Stomach smooth muscle (tissue), 2 donors: ENCODE data around the gene MPPED2.

Experiments used
- H3K27ac ChIP-seq: one replicate; pipeline ENCODE4 v1.7.0; 2013; ENCODE audit warnings: mild to moderate bottlenecking, low read length, inconsistent platforms
- H3K27me3 ChIP-seq, 2 donors: one replicate each; pipeline ENCODE4 v1.7.0; 2013; ENCODE audit warnings: low read length in 2 of 2; ENCODE audit not compliant: insufficient read depth in 2 of 2, control insufficient read depth in 1 of 2
- H3K36me3 ChIP-seq, 2 donors: one replicate each; pipeline ENCODE4 v1.7.0; 2013; ENCODE audit warnings: low read length in 2 of 2; ENCODE audit not compliant: control insufficient read depth in 2 of 2, insufficient read depth in 2 of 2
- H3K4me1 ChIP-seq: one replicate; pipeline ENCODE4 v1.7.0; 2013; ENCODE audit warnings: low read length; ENCODE audit not compliant: control insufficient read depth, insufficient read depth
- H3K4me3 ChIP-seq, 2 donors: one replicate each; pipeline ENCODE4 v1.7.0; 2013; ENCODE audit warnings: low read length in 2 of 2
- H3K9ac ChIP-seq, 2 donors: one replicate each; pipeline ENCODE4 v1.7.0; 2013; ENCODE audit warnings: low read length in 2 of 2, mild to moderate bottlenecking in 1 of 2
- H3K9me3 ChIP-seq, 2 donors: one replicate each; pipeline ENCODE4 v1.7.0; 2013; ENCODE audit warnings: low read length in 2 of 2; ENCODE audit not compliant: control insufficient read depth in 2 of 2
- donor health status: healthy.
- donor health status: Pancreatic carcinoma.

MPPED2 gene

DNA sequence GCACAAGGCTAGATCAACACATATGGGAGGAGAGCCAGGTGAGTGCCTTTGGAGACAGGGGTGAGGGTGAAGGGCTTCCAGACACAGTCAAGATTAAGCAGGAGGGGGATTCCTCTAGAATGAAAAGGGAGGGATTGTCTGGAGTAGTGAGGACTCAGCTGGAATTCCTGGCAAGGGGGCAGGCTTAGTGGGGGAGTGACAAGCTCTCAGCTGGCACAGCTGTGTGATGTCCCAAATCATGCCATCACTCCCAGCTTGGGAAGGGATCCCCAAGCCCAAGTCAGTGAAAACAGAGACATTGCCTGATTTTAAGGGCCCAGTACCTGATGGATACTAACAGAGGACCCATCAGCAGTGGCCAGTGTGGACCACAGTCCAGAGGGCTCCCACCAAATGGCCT, 119.0 kb downstream of the MPPED2 start:
- peaks cover 3% of the 10 kb centered on the region for H3K4me1 ChIP-seq
- no peaks in the 10 kb centered on the region for H3K9me3 ChIP-seq
- no peaks in the 10 kb centered on the region for H3K27me3 ChIP-seq
- no peak overlapping the region for H3K9ac ChIP-seq
- no peak overlapping the region for H3K27ac ChIP-seq
- H3K4me3 ChIP-seq, result no peak overlapping the region
- no peaks in the 10 kb centered on the region for H3K36me3 ChIP-seq

DNA sequence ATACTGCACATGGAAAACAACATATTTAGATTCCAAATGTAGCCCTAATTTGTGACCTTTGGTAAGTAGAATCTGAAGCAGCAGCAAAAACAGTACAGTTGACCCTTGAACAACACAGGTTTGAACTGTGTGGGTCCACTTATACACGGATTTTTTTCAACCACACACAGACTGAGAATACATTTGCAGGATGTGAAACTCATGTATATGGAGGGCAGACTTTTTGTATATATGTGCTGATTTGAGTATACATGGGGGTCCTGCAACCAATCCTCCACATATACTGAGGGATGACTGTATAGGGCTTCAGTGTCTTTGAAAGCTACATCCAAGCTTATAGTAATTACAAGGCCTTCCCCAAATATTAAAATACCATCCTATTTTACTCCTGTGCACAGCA, 120.5 kb downstream of the MPPED2 start:
- Histone ChIP-seq H3K9ac (no peak overlapping the region), H3K4me3 (no peak overlapping the region), H3K27ac (no peak overlapping the region), H3K9me3 (no peaks in the 10 kb centered on the region), H3K36me3 (no peaks in the 10 kb centered on the region), H3K27me3 (no peaks in the 10 kb centered on the region), H3K4me1 (peaks cover 3% of the 10 kb centered on the region)

DNA sequence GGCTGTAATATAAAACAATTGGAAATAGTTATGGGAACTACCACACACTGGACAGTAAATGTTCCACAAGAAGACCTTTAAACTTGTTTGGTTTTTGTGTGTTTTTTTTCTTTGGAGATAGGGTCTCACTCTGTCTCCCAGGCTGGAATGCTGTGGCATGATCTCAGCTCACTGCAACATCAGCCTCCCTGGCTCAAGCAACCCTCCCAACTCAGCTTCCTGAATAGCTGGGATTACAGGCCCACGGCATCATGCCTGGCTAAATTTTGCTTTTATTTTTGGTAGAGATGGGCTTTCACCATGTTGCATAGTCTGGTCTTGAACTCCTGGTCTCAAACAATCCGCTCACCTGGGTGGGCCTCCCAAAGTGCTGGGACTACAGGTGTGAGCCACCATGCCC, 121.0 kb downstream of the MPPED2 start:
- no peaks in the 10 kb centered on the region for H3K36me3 ChIP-seq
- no peaks in the 10 kb centered on the region for H3K9me3 ChIP-seq
- no peaks in the 10 kb centered on the region for H3K27me3 ChIP-seq
- H3K4me3 ChIP-seq, result no peak overlapping the region
- no peak overlapping the region for H3K27ac ChIP-seq
- H3K9ac ChIP-seq, result no peak overlapping the region
- peaks cover 3% of the 10 kb centered on the region for H3K4me1 ChIP-seq

DNA sequence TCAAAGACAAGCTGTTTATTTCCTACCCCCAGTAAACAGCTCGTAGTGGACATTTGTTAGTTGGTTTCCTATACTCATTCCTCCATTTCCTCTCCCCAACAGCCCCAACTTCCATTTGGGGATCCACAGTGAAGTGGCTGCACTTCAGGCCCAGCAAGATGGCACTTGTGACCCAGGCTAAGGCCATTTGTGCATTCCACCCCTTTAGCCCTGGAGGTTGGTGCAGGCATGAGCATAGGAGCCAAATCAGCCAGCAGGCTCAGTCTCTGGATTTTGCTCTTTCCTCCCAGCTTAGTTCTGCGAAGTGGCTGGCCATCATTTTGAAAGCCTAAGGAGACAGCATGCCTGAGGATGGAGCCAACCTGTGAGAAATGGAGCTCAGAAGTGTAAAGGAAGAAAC, 122.9 kb downstream of the MPPED2 start:
- Histone ChIP-seq H3K9ac (no peak overlapping the region), H3K27ac (no peak overlapping the region), H3K9me3 (no peaks in the 10 kb centered on the region), H3K4me1 (no peaks in the 10 kb centered on the region), H3K4me3 (no peak overlapping the region), H3K27me3 (no peaks in the 10 kb centered on the region), H3K36me3 (no peaks in the 10 kb centered on the region)

DNA sequence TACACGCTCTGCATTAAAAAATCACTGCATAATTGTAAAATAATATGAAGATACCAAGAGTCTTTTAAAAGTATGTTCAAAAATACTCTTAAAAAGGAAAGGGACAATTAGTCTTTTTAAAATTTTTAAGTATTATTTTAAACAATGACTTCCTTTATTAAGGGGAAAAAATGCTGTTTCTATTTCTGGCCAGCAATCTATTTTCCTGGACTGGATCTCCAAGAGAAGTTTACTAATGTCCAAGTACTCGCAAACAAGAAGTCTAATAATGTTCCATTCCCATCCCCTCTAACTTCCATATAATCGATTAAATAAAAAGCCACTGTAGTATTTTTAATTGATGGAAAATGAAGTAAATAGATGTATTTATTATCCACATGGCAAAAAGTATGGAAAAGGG, 123.7 kb downstream of the MPPED2 start:
- Histone ChIP-seq H3K9me3 (no peaks in the 10 kb centered on the region), H3K36me3 (no peaks in the 10 kb centered on the region), H3K9ac (no peak overlapping the region), H3K4me3 (no peak overlapping the region), H3K4me1 (no peaks in the 10 kb centered on the region), H3K27ac (no peak overlapping the region), H3K27me3 (no peaks in the 10 kb centered on the region)

DNA sequence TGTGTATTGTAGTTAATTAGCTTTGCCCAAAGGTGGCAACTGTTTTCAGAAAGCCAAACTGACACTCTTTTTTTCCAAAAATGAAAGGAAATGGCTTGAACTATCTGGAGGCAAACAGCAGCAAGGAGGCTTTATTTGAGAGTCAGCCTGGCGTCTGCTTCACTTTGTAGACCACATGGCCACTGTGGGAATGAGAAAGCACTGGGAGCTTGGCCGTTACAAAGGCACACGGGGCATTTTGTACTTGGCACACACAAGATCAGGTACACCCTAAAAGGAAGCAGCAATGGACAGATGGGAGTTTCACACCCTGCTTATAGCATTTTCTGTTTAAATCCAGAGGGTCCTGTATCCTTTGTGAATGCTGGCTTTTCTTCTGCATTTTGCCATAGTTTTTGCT, 126.3 kb downstream of the MPPED2 start:
- H3K36me3 ChIP-seq, result no peaks in the 10 kb centered on the region
- H3K9me3 ChIP-seq, result no peaks in the 10 kb centered on the region
- no peak overlapping the region for H3K4me3 ChIP-seq
- H3K4me1 ChIP-seq, result peaks cover 9% of the 10 kb centered on the region
- H3K27ac ChIP-seq, result no peak overlapping the region
- H3K27me3 ChIP-seq, result no peaks in the 10 kb centered on the region
- H3K9ac ChIP-seq, result no peak overlapping the region

DNA sequence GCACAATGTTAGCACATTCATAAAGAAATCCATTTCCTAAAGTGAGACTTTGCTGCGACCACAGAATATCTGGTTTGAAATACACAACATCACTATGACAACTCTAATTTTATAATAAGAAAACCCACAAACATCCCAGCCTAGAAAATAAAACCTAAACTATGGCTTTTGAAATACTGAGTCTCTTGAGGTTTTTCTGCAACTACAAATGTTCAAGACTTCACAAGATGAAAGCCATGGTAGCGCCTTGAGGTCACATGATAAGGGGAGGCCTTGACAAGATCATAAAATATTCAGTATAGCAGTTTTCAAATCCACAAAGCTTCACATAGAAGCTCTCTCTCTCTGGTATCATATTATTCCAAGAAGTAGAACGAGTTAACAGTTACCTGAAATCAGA, 126.8 kb downstream of the MPPED2 start:
- Histone ChIP-seq H3K9me3 (no peaks in the 10 kb centered on the region), H3K27me3 (no peaks in the 10 kb centered on the region), H3K9ac (no peak overlapping the region), H3K27ac (no peak overlapping the region), H3K36me3 (no peaks in the 10 kb centered on the region), H3K4me3 (no peak overlapping the region), H3K4me1 (peaks cover 9% of the 10 kb centered on the region)

DNA sequence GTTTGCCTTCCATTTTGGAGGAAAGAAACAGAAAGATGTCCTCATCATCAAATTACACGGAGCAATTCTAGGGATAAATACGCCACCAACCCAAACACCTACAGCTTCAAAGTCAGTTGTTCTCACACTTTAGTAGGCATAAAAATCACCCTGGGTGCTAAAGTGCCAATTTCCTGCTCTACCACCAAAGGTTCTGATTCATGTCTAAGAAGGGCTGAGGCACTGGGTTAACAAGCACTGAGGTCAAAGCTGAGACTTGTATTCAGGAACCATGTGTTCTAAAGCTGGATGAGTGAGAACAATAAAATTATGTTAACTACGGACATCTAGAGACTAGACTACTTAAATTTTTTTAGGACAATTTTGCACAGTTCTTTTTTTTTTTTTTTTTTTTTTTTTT, 127.6 kb downstream of the MPPED2 start:
- no peaks in the 10 kb centered on the region for H3K9me3 ChIP-seq
- H3K27ac ChIP-seq, result no peak overlapping the region
- H3K4me1 ChIP-seq, result peaks cover 15% of the 10 kb centered on the region

DNA sequence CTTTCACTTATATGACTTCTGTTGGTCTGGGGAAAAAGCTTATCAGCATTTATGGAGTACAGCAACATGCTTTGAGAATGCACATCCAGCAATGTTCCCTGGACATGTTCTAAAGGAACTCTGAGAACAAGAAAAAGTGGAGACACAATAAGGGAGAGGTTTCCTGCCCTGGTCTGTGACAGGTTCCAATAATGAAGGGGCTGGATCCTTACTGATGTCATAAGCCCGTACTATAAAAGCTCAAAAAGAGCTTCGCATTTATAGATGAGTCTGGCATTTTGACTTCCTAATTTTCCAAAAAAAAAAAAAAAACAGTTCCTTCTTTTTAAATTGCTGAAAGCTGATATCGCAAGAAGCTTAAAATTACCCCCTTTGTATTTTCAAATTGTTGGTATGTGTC, 129.1 kb downstream of the MPPED2 start:
- no peak overlapping the region for H3K27ac ChIP-seq
- H3K9ac ChIP-seq, result no peak overlapping the region
- H3K9me3 ChIP-seq, result no peaks in the 10 kb centered on the region
- H3K4me3 ChIP-seq, result no peak overlapping the region
- H3K36me3 ChIP-seq, result no peaks in the 10 kb centered on the region
- H3K4me1 ChIP-seq, result peaks cover 20% of the 10 kb centered on the region
- no peaks in the 10 kb centered on the region for H3K27me3 ChIP-seq

More for the DNA sequence above, 127.6 kb downstream of the MPPED2 start:
- Histone ChIP-seq H3K27me3 (no peaks in the 10 kb centered on the region), H3K9ac (no peak overlapping the region), H3K4me3 (no peak overlapping the region), H3K36me3 (no peaks in the 10 kb centered on the region)

DNA sequence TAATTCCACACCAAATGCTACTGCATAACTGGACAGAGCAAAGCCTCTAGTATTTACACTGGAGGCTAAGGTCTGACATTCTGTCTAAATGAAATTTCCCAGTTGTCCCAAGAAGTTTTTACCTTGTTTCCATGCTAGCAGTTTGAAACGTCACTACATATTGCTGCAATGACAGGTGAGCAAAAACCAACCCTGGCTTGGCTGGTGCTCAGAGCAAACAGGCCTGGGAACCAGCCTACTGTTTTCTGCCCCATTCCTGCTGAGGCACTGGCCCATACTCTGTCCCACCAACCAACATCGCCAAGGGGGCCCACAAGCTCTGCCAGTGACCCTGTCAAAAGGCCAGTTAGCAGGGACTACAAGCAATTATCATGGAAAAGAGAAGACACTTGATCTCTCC, 131.1 kb downstream of the MPPED2 start:
- Histone ChIP-seq H3K4me3 (no peak overlapping the region), H3K36me3 (no peaks in the 10 kb centered on the region), H3K9me3 (no peaks in the 10 kb centered on the region), H3K9ac (no peak overlapping the region), H3K27ac (peak overlapping the region; percentile 47), H3K4me1 (peaks cover 20% of the 10 kb centered on the region), H3K27me3 (no peaks in the 10 kb centered on the region)

DNA sequence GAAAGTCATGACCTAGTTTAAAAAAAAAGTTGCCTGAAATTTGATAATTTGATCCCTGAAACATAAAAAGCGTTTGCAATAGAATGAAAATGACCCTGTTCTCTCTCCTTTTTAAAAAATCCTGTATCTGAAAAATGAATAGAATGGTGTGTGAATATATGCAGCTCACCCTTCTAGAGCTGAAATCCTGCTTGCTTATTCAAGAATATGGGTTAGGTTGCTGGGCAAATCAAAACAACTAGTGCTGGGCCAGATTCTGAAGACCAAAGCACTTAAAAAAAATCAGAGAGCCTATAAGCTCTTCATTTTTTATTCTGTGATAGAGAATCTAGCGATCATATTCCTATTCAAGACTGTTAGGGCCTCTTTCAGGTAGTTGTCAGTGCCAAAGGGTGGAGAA, 131.6 kb downstream of the MPPED2 start:
- peaks cover 20% of the 10 kb centered on the region for H3K4me1 ChIP-seq
- H3K9ac ChIP-seq, result no peak overlapping the region
- no peaks in the 10 kb centered on the region for H3K36me3 ChIP-seq
- H3K27me3 ChIP-seq, result no peaks in the 10 kb centered on the region
- H3K4me3 ChIP-seq, result no peak overlapping the region
- no peaks in the 10 kb centered on the region for H3K9me3 ChIP-seq
- H3K27ac ChIP-seq, result peak overlapping the region; percentile 47

DNA sequence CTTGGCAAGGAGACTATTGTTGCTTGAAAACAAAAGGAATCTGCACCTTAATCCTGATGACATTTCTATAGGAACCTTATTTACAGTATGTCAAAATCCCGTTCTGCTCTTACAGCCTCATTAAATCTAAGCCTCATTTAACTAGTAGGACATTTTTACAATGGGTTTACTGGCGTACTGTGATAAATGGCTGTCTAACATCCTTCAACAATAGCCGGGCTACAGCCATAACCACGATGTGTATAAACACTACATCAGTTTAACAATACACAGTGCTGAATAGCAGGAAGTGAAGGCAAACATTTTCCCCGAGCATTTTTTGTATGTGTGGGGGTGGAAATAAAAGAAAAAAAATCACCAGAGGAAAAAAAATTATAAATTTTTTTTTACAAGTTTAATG, 132.0 kb downstream of the MPPED2 start:
- H3K9ac ChIP-seq, result no peak overlapping the region
- H3K9me3 ChIP-seq, result no peaks in the 10 kb centered on the region
- H3K27ac ChIP-seq, result peak overlapping the region; percentile 47
- H3K4me1 ChIP-seq, result peaks cover 20% of the 10 kb centered on the region
- no peaks in the 10 kb centered on the region for H3K36me3 ChIP-seq
- H3K4me3 ChIP-seq, result no peak overlapping the region
- no peaks in the 10 kb centered on the region for H3K27me3 ChIP-seq
